ENCODE data around the gene NEUROG1. TPM values are rescaled to one million over a fixed set of nuclear protein-coding genes. Genes with fewer than 3 reads are reported as not detected.
A peak's percentile ranks its signal among the peaks of the same experiment; 100 is the strongest.

The NEUROG1 gene
- total and polyA plus RNA-seq, 8 donors = not detected

DNA sequence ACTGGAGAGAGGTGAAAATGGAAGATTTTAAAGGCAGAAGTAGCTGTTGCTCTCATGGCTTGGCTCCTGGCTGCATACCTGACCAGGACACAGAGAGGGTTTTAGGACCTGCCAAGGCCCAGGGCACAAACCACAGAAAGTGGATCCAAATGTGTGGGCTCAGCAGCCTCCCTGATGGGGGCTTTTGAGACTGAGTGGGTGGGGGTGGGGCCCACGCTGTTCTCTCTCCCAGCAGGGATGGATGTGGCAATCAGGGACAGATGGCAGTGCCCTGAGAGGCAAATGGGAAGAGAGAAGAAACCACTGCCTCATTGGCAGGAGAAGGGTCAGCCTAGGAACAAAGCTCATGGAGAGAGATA is 48.7 kb downstream of the NEUROG1 start:
- ATAC-seq = no peak
- no peak overlapping the region for H3K27ac ChIP-seq

DNA sequence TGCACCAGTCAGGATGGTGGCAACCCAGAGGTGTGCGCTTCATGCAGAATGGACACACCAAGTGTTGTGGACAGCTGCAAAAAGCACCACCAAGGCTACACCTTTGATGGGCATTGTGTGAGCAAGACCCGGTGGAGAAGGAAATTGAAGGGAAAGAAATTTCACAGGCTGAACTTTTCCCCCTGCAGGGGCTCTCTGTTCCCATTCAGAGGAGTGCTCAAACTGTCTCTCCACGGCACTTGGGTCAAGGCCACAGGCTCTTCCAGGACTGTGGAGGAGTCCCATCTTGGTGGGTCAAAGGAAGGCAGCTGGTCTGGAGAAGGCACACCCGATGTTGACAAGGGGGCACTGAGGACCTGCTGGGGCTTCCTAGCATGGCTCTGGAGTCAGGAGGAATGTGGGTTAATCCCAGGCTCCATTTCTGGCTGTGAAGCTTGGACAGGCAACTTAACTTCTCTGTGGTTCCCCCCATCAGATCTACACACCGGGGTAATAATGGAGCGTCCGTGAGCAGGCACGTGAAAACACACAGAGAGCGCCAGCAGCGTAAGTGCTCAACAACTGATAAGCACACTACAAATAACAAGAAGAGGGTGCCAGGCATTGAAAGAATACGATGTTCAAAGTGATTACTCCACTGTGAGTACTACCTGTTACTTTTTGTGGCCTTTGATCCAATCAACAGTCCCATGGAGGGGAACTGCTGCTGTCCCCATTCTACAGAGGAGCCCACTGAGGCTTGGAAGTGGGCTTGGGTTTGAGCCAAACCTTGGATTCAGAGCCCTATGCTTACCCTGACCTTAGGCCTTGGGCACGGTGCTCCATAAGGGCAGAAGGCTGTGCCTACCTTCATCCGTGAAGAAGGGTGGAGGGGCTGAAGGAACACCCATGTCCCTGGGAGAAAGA is 49.4 kb downstream of the NEUROG1 start:
- TF ChIP-seq, protein P1, sequence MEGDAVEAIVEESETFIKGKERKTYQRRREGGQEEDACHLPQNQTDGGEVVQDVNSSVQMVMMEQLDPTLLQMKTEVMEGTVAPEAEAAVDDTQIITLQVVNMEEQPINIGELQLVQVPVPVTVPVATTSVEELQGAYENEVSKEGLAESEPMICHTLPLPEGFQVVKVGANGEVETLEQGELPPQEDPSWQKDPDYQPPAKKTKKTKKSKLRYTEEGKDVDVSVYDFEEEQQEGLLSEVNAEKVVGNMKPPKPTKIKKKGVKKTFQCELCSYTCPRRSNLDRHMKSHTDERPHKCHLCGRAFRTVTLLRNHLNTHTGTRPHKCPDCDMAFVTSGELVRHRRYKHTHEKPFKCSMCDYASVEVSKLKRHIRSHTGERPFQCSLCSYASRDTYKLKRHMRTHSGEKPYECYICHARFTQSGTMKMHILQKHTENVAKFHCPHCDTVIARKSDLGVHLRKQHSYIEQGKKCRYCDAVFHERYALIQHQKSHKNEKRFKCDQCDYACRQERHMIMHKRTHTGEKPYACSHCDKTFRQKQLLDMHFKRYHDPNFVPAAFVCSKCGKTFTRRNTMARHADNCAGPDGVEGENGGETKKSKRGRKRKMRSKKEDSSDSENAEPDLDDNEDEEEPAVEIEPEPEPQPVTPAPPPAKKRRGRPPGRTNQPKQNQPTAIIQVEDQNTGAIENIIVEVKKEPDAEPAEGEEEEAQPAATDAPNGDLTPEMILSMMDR (IDR thresholded peaks at IDR 0.05) = no peak
- Histone ChIP-seq H3K27ac (no peak overlapping the region), H3K36me3 (no peaks in the 10 kb centered on the region), H3K9me3 (no peaks in the 10 kb centered on the region), H3K27me3 (peaks cover 51 to 81% of the 10 kb centered on the region in 2 donors), H3K4me1 (peaks cover 18 to 25% of the 10 kb centered on the region in 2 donors), H3K4me3 (no peak overlapping the region)
- ATAC-seq = no peak
- no peak for DNase-seq
- intact Hi-C loops (cut with DNase I) = no loop called here

More for the DNA sequence above, 48.7 kb downstream of the NEUROG1 start:
- H3K4me3 ChIP-seq = no peak overlapping the region
- no peaks in the 10 kb centered on the region for H3K9me3 ChIP-seq
- TF ChIP-seq, protein P1 (IDR thresholded peaks at IDR 0.05) = no peak
- H3K27me3 ChIP-seq = peaks cover 56 to 86% of the 10 kb centered on the region in 2 donors
- no peaks in the 10 kb centered on the region for H3K36me3 ChIP-seq
- H3K4me1 ChIP-seq = peaks cover 18 to 28% of the 10 kb centered on the region in 2 donors
- no peak for DNase-seq
- intact Hi-C loops (cut with DNase I) = no loop called here

DNA sequence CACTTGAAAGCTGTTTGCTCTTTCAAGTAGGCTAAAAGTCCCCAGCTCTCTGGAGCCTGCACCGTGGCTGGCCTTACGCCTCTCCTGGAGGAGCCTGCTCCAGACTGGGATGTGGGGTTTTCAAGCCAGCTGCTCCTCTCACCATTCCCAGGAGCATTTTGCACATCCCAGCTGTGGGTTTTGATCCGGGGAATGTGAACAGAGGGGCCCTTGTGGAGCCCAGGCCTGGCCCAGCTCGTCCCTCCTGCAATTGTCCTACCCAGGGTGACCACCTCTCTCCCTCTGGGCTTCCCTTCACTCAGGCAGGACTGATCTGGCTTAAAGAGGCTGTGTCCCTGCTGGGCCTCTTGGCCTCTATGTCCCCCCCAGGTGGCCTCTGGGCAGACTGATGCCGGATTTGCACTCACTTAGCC is 51.1 kb downstream of the NEUROG1 start:
- no peaks in the 10 kb centered on the region for H3K9me3 ChIP-seq
- H3K4me1 ChIP-seq = peaks cover 11 to 12% of the 10 kb centered on the region in 2 donors
- peak; percentile 75 for ATAC-seq
- intact Hi-C loops (cut with DNase I) = no loop called here
- H3K36me3 ChIP-seq = no peaks in the 10 kb centered on the region
- DNase-seq = peak in 1 of 4 donors; percentile 49
- H3K27me3 ChIP-seq = peaks cover 35 to 81% of the 10 kb centered on the region in 2 donors
- no peak overlapping the region for H3K4me3 ChIP-seq
- TF ChIP-seq, protein P1 (IDR thresholded peaks at IDR 0.05) = no peak
- H3K27ac ChIP-seq = no peak overlapping the region

Other genes with a start within 250 kb of the NEUROG1 start
- gene MACROH2A1, start 136.7 kb downstream of the NEUROG1 start, total RNA-seq = 100 to 1,000 TPM; 183 to 309 TPM
- gene MACROH2A1, start 136.7 kb downstream of the NEUROG1 start, polyA plus RNA-seq (ENCODE audit: insufficient read length in 6 of 6) = 100 to 1,000 TPM; 225 to 286 (median 235) TPM
- gene DCANP1, start 88.6 kb downstream of the NEUROG1 start, total RNA-seq = under 1 TPM in 1 of 2 donors, not detected in 1; 0.24 TPM
- gene DCANP1, start 88.6 kb downstream of the NEUROG1 start, polyA plus RNA-seq (ENCODE audit: insufficient read length in 6 of 6) = under 1 TPM in 4 of 6 donors, not detected in 2; 0.06 to 0.21 (median 0.11) TPM
- under 1 TPM; 0.03 to 0.18 TPM for gene TIFAB, start 83.6 kb downstream of the NEUROG1 start, total RNA-seq
- under 1 TPM; 0.21 to 0.47 (median 0.39) TPM for gene TIFAB, start 83.6 kb downstream of the NEUROG1 start, polyA plus RNA-seq (ENCODE audit: insufficient read length in 6 of 6)
- 10 to 100 TPM in 1 of 2 donors, 1 to 10 TPM in 1; 2.3 to 57.2 TPM for gene CXCL14, start 43.0 kb upstream of the NEUROG1 start, total RNA-seq
- gene CXCL14, start 43.0 kb upstream of the NEUROG1 start, polyA plus RNA-seq (ENCODE audit: insufficient read length in 6 of 6) = 10 to 100 TPM; 36.7 to 72.6 (median 56.1) TPM